Fibroblast of pulmonary artery (primary cell): Measurements from ENCODE around the gene ADRA2A.

Source experiments
- DNase-seq: peaks from one replicate; pipeline ENCODE4 v3.0.0-alpha.2; 2010; ENCODE audit warnings: low read depth
- H3K4me3 ChIP-seq: replicated peaks from 2 replicates; pipeline ENCODE4 v1.5.1; 2011; ENCODE audit warnings: low read depth, mild to moderate bottlenecking, control low read depth, low read length, moderate library complexity
- TF ChIP-seq, protein P1 (sequence below): IDR thresholded peaks from 2 replicates; pipeline ENCODE4 v1.5.1; 2011; ENCODE audit warnings: mild to moderate bottlenecking, control low read depth, low read length, inconsistent platforms; ENCODE audit errors: missing control alignments

ADRA2A gene

DNA sequence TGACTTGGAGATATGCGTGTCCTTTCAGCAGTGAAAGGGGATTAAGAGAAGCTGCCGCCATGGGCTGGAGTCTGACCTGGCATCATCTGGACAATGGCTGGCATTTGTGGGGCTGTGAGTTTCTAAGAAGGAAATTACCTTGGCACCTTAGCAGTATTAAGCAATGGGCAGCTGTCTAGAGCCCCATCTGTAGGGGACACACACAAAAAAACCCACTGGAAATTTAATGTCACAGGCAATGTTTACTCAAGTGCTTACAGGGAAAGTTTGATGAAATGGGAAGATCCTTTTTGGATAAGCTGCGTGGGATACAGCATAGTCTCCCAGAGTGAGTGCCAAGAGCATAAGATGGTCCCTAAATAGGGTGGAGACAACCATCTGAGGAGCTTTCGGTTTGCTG is 25.0 kb downstream of the ADRA2A start:
- TF ChIP-seq, protein P1, sequence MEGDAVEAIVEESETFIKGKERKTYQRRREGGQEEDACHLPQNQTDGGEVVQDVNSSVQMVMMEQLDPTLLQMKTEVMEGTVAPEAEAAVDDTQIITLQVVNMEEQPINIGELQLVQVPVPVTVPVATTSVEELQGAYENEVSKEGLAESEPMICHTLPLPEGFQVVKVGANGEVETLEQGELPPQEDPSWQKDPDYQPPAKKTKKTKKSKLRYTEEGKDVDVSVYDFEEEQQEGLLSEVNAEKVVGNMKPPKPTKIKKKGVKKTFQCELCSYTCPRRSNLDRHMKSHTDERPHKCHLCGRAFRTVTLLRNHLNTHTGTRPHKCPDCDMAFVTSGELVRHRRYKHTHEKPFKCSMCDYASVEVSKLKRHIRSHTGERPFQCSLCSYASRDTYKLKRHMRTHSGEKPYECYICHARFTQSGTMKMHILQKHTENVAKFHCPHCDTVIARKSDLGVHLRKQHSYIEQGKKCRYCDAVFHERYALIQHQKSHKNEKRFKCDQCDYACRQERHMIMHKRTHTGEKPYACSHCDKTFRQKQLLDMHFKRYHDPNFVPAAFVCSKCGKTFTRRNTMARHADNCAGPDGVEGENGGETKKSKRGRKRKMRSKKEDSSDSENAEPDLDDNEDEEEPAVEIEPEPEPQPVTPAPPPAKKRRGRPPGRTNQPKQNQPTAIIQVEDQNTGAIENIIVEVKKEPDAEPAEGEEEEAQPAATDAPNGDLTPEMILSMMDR = no peak
- DNase-seq = no peak
- no peak overlapping the region for H3K4me3 ChIP-seq

DNA sequence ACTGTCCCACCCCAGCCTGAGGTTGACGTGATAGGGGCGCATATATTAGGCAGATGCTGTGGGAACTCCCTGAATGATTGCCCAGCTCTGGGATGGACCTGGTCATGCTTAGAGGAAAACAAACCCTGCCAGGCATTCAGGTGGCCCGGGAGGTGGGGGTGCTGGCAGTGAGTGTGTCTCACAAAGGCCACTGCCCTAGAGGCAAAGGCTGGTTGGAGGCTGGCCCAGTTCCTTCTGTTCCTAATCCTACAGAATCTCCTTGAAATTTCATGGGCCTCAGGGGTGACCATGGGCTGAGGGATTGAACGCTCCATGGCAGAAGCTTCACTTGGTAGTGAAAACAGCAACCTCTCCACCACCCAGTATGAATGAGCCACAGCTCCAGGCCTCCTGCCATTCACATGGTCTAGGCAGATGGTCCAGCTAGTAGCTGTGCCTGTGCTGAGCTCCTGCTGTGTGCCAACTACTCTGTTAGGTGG is 25.6 kb downstream of the ADRA2A start:
- TF ChIP-seq, protein P1 = no peak
- DNase-seq = no peak
- no peak overlapping the region for H3K4me3 ChIP-seq

DNA sequence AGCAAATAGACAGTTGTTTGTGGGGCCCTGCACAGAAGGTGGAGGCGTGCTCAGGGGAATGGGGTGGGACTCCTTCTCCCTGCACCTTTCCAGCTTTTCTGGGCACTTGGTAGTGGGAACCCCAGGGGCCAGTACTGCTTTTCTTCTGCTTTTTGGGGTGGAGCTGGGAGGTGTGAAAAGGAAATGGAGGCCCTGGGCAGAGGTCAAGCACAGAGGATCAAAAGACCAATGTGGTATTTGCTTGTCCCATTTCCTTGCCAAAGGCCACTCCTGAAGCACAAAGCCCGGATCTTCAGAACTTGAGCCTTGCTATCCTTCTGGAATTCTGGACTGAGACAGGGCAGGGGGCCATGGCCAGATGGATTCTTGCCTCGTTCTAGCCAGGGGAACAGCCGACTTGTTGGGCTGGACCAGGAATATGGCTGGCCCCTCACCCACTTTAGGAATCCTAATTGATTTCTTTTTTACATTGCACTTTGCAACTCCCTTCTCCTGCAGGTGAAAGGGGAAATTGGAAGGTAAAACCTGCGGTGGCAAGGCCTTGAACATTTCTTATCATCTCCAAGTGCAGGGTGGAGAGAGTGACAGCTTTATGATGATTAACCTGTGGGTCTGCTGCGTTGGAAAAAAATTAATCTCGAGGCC is 26.5 kb downstream of the ADRA2A start:
- TF ChIP-seq, protein P1 = no peak
- no peak for DNase-seq
- no peak overlapping the region for H3K4me3 ChIP-seq

DNA sequence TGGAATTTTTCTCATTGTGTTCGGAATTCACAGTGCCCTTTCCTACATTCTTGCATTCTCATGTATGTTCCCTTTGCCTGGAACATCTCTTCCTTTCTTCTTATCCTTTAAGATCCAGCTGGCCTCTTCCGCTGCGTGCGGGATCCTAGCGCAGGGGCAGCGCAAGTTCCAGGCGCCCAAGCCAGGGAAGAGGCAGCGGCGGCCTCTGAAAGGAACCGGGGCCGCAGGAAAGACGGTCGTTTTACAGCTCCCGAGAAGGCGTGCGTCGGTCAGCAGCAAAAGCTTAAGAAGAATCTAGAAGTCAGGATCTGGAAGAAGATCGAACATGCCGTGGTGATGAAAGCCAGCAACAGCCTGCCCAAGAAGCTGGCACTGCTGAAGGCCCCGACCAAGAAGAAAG is 28.0 kb downstream of the ADRA2A start:
- H3K4me3 ChIP-seq = no peak overlapping the region
- no peak for DNase-seq
- TF ChIP-seq, protein P1 = no peak

DNA sequence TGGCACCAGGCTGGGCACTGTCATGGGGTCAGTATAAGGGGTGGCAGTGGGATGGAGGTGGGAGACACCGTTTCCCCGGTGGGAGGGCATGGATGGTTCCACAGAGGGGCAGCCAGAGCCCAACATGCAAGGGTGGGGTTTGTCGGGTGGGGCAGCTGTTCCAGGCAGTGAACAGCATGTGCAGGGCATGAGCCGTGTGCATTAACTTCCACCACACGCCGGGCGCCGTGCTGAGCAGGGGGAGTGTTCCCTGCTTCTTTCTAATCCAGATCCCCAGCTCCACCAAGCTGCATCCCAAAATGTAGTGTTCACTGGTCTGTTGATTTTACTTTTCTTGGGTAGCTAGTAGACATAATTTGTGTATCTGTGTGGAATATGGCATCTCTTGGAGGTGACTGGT is 29.3 kb downstream of the ADRA2A start:
- TF ChIP-seq, protein P1 = no peak
- no peak overlapping the region for H3K4me3 ChIP-seq
- DNase-seq = no peak

DNA sequence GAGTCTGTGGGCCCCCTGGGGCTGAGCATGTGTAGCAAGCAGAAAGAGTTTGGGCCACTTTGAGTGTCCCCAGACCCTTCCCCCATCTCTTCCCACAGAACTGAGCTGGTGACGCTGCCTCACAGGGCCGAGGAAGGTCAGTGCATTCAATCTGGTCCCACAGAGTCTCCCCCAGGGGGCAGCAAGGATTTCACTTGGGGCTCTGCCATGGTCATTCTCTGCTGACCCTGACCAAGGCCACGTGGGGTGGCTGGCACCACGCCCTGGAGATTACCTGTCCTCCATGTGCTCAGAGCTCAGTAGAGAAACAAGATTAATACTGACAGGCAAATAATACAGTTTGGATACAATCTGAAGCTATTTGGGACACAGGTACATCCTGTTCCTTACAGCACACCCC is 30.2 kb downstream of the ADRA2A start:
- H3K4me3 ChIP-seq = no peak overlapping the region
- TF ChIP-seq, protein P1 = no peak

DNA sequence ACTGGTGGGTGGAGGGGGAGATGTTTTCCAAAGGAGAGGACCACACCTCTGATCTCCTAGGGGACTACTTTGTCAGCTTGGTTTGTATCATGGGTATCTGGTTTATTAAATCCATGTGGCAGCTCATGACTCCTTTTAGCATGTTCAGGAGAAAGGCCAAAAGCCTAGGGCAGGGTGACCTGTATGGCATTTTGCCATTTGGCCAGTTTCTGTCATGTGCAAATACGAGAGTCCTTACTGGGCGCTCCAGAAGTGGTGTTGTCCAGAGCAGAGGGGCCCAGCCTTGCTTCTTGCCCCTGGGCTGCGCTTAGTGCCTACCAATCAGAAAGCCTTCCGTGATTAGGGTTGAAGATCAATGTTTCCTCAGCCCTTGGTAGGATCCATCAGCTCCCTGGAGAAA is 31.0 kb downstream of the ADRA2A start:
- TF ChIP-seq, protein P1 = no peak
- DNase-seq = no peak
- H3K4me3 ChIP-seq = no peak overlapping the region

More for the DNA sequence above, 30.2 kb downstream of the ADRA2A start:
- no peak for DNase-seq
